GM19193 (cell line): ENCODE measurements around the gene EIF4B.
A peak's percentile ranks its signal among the peaks of the same experiment; 100 is the strongest.

Experiments
- POLR2A ChIP-seq: IDR thresholded peaks from 4 replicates; pipeline ENCODE4 v1.6.1; 2011; ENCODE audit not compliant: insufficient read depth, insufficient read length; ENCODE audit errors: extremely low read depth

Gene EIF4B

DNA sequence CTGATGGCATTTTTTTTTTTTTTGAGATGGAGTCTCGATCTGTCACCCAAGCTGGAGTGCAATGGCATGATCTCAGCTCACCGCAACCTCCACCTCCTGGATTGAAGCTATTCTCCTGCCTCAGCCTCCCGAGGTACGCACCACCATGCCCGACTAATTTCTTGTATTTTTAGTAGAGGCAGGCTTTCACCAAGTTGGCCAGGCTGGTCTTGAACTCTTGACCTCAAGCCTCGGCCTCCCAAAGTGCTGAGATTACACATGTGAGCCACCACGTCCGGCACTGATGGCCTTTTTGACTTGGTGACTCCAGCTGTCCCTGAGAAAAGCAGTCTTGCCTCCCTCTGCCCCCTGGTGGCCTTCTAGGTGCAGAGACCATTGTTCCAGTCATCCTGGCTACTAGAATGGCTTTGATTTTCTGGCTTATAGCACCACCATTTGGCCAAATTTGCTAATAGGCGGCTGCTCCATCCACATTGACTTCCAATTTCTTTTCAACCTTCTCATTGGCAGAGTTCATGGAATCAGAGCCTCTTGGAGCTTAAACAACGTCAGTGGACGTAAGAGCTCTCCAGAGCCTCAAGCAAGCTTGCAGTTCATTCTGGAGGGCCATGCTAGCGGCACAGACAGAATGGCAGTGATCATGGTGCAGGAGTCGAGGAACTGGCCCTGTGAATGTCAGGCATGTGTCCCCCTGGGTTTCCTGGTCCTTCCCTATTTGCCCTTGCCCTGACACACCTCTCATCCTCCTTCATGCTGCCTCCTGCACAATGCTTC lies 25.4 kb upstream of the EIF4B start:
- no peak for TF ChIP-seq POLR2A

DNA sequence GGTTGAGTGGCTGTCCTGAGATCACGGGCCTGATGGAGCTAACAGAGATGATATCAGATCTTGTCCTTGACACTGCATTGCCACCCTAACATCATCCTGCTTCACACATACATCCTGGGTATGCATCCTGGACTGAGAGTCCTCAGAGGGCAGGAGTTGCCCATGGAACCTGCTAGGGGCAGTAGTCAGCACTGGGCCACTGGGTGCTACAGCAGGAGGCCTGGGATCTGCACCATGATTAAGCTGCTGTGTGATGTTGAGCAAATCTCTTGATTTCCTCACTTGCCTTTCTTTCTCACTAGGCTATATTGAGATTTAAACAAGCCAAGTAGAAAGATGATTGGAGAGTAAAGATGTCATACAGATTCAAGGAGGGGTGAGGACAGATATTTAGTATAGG lies 22.1 kb upstream of the EIF4B start:
- no peak for TF ChIP-seq POLR2A

DNA sequence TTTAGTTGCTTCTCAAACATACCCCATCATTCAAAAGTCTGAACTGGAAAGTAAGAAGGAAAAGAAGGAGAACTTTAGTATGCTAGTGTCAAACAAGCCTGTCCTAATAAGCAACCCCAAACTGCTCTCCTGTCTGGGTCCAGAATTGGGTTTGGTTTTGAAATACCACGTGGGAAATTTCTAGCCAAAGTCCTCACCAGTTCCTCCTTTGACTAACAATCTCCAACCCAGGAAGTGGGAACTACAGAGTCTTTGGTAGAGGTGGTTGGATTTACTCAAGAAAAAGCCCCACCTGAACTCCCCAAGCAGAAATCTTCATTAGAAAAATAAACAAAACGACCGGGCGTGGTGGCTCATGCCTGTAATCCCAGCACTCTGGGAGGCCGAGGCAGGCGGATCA lies 17.4 kb upstream of the EIF4B start:
- no peak for TF ChIP-seq POLR2A

DNA sequence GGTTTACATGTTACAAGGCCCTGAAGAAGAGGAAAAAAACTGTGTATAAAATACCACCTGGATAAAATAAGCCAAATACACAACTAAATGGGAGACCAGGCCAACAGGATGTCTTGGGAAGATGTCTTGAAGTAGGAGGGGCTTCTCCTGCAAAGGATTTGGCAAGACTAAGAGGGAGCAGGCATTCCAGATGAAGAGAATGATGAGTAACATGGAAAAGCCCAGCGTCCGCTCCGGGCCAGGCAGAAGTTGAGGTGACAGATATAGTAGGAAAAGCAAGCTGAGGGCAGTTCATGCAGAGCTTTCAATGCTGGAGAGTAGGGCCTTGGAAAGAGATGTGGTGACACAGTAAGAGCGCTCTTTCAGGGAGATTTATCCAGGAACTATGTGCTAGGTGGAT lies 16.1 kb upstream of the EIF4B start:
- TF ChIP-seq POLR2A: no peak

DNA sequence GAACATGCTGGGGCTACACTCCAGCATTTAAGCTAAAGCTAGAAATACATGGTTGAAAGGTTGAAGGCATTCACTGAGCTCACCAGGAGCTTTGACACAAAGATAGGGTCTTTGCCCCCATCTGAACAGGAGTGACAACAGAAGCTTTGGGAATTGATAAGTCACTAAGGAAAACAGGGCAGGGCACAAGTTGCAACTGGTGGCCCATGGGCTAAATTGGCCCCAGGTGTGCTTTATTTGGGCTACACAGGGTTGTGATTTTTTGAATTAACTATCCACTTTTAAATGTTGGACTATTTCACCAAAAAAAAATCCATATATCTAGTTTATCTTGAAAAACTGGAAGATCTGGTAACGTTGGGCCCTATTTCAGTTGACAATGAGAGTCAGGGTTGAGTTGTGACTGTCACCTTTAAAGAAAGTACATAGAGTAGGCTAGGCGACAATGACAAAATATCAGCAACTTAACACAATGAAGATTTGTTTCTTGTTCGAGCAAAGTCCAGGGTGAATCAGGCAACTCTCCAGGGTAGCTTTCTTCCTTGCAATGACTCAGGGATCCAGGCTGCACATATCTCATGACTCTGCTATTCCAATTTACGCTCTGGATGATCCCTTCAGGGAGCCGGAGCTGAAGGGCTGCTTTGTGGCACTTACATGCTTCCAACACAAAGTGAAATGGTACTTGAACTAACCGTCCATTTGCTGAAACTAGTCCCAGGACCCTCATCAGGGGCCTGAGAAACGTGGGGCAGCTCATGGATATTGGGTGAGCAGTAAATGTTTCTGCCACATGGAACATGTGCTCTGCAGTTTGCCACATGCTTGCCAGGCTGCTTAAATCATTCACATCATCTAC lies 13.3 kb upstream of the EIF4B start:
- no peak for TF ChIP-seq POLR2A

DNA sequence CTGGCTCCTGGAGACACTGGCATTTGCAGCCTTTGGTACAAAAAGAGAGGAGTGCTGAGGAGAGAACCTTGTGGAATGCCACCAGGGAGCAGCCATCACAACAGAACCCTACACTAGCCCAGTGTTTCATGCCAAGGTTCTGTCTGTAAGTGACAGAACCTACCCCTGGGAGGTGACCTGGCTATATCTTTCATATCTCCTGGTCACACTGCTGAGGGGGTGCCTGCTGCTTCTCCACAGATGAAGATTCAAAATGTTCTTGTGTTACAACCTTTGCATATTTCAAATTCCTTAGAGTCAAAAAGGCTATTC lies 12.7 kb upstream of the EIF4B start:
- TF ChIP-seq POLR2A: no peak

DNA sequence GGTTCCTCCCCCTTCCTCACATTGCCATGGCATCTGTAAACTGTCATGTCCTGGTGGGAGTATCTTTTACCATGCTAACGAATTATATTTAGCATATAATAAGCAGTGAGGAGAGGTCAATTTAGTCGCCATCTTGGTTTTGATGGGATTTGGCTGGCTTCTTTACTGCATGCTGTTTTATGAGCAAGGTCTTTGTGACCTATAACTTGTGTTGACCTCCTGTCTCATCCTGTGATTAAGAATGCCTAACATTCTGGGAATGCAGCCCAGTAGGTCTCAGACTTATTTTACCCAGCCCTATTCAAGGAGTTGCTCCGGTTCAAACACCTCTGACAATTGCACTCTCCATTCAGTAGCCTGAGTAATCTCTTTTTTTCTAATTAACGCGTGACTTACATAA lies 2.1 kb upstream of the EIF4B start:
- no peak for TF ChIP-seq POLR2A

DNA sequence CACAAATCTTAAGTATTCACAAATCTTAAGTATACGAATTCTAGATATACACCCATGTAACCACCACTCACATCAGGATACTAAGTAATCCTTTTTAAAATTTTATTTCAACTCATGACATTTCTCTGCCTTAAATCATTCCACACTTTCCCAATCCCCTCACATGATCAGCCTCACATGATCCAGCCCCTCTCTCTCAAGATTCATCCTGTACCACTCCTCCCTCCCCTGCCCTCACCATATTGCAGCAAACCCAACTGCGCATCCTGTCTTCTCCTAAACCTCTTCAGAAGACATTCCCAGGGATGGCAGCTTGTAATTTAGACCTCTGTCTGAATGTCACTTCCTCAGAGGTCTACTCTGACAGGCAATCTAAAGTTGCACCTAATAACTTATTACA lies 1.7 kb upstream of the EIF4B start:
- no peak for TF ChIP-seq POLR2A

DNA sequence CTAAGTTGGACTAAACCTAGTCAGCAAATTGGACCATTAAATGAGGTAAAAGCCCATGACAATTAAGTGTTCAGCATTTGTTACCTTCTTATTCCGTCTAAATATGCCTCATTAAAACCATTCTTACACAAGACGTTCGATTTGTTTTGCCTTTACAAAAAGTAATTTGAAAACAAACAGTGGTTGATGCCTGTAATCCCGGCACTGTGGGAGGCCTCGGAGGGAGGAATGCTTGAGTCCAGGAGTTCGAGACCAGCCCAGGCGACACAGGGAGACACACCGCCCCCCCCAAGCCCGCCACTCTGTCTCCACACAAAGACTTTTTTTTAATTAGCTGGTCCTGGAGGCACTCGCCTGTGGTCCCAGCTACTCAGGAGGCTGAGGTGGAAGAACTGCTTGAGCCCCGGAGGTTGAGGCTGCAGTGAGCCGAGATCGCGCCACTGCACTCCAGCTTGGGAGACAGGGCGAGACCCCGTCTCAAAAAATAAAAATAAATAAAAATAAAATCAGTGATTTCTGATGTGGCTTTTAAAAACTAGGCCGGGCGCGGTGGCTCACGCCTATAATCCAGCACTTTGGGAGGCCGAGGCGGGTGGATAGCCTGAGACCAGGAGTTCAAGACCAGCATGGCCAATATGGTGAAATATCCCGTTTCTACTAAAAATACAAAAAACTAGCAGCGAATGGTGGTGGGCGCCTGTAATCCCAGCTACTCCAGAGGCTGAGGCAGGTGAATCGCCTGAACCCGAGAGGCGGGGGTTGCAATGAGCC lies 856 bp upstream of the EIF4B start:
- TF ChIP-seq POLR2A: no peak

DNA sequence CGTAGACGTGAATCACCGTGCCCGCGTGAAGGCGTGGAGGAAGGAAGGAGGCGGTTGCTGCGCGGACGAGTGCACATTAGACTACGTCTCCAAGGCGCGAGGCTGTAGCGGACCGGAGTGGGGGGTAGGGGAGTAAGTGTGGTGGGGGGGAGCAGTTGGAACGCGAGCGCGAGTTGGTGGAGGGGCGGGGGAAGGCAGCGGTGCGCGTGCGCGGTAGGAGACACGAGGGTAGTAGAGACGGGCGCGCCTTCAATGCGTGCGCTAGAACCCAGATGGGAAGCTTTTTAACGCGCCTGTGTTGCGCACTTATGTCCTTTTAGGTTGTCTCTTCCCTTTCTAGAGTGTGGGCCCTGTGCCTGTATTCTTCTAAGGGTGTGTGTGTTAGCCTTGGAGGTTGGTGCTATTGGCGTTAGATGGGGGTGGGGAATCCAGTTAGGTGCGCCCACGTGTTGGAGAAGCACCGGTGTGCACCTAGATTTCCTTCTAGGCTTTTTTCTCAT lies 604 bp downstream of the EIF4B start:
- peak; percentile 17 for TF ChIP-seq POLR2A

DNA sequence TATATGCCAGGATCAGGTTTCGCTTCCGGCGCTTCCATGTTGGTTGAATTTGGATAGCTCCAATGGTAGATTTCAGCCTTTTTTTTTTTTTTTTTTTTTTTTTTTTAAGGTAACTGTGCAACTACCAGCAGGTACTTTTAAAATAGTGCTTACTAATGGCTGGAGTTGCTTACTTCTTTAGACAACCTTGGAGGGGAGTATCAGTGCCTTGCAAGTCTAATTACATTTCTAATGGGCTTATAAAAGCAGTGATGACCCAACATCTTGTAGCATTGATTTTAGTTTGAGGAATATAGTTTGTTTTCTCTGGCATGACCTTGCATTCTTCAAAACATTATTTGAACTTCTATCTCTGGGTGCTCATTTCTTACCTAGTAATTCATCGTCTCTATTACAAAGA lies 1.1 kb downstream of the EIF4B start:
- no peak for TF ChIP-seq POLR2A

DNA sequence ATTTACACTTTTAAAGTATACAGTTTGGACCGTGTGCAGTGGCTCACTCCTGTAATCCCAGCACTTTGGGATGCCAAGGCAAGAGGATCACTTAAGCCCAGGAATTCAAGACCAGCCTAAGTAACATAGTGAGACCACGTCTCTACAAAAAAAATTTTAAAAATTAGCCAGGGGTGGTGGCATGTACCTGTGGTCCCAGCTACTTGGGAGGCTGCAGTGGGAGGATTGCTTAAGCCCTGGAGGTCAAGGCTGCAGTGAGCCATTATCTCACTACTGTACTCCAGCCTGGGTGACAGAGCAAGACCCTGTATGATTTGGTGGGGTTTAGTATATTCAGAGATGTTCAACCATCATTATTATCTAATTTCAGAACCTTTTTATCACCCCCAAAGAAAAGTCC lies 4.7 kb downstream of the EIF4B start:
- TF ChIP-seq POLR2A: no peak

DNA sequence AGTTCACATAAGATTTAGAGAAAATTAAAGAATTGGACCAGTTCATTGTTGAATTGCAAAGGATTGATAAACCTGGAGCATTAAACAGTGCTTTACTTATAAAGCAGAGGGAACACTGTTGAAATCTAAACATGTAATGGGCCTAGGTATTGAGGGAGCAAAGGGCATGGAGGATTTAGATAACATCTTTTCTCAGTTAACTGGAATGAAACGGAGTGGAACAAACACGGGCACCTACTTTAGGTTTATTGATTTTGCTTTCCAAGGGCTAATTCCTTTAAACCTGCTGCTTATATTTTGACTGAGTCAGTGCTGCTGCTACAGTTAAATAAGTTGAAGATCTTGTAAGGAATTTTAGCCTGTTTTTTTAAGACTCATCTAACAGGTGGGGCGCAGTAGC lies 5.6 kb downstream of the EIF4B start:
- no peak for TF ChIP-seq POLR2A

DNA sequence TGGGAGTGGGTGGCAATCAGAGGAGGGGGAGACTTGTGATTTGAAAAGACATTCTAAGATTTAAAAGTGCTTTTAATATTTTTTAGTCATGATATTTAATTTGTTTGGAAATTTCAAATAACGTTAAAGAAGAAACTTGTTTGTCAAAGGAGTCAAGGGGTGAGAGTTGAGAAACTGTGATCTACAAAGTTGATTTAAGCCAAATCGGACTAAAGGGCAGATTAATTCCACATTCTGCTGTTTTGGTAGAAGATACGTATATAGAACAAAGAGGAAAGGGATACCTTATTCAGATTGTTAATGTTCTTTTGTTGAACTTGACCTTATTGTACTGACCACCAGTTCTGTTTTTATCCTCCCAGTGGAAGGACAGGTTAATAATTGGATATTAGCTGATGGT lies 6.7 kb downstream of the EIF4B start:
- TF ChIP-seq POLR2A: no peak

DNA sequence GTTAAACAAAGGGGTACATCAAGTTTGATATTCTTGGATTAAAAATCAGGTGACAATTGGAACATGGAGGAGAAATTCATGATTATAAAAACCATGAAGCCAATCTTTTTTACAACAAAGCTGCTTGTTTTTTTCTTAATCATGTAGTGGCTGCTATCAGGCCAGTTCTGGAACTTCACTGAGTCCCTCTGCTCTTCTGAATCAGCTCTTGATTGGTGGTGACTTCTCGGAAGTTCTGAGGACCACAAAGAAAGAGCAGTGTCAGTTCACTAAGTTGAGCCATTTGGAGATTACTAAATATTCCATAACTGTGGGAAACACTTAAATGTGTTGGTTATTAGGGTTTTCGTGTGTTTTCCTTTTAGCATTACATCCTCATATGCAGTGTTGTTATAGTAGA lies 8.5 kb downstream of the EIF4B start:
- no peak for TF ChIP-seq POLR2A
